ENCODE measurements around the gene ECEL1.
A peak's percentile ranks its signal among the peaks of the same experiment; 100 is the strongest.

ECEL1 gene

GRCh38 chr2:232487385-232488096 lies at the start of gene ECEL1:
TSS of gene ECEL1 (minus strand) at chr2:232487834. CDS start at chr2:232486653, 1,181 bp downstream.
- Histone ChIP-seq H2AFZ (ENCODE audit: low read depth, low read length, severe bottlenecking) (no peak within 1 kb of the TSS), H3K9me3 (ENCODE audit: insufficient read depth, low read length) (no peaks in the 10 kb centered on the region), H3K27me3 (ENCODE audit: low read length) (no peaks in the 10 kb centered on the region), H3K9ac (ENCODE audit: low read length) (no peak within 1 kb of the TSS), H3K36me3 (ENCODE audit: low read length) (no peaks in the 10 kb centered on the region), H3K27ac (ENCODE audit: low read depth, low read length) (no peak within 1 kb of the TSS), H3K4me3 (ENCODE audit: insufficient read depth, low read length, poor library complexity, severe bottlenecking) (no peak within 1 kb of the TSS), H4K20me1 (ENCODE audit: low read depth, low read length) (no peaks in the 10 kb centered on the region), H3F3A (ENCODE audit: insufficient read depth) (no peaks in the 10 kb centered on the region), H3K79me2 (ENCODE audit: insufficient read depth, low read length) (no peaks in the 10 kb centered on the region), H3K9me2 (replicated peaks; ENCODE audit: insufficient read depth, low read length) (no peaks in the 10 kb centered on the region), H3K4me2 (ENCODE audit: low read depth, low read length, poor library complexity, severe bottlenecking) (no peak within 1 kb of the TSS)
- TF ChIP-seq CTCF (IDR thresholded peaks at IDR 0.05; ENCODE audit: insufficient read depth, low read length, poor library complexity, severe bottlenecking) (no peak), EZH2phosphoT487 (conservative IDR thresholded peaks at IDR 0.05; ENCODE audit: low read length) (no peak)

GRCh38 chr2:232537079-232537478 lies 49.4 kb upstream of the ECEL1 start:
- no peak overlapping the region for H3K4me3 ChIP-seq (ENCODE audit: insufficient read depth, low read length, poor library complexity, severe bottlenecking)

GRCh38 chr2:232535761-232536530 lies 48.3 kb upstream of the ECEL1 start:
- H2AFZ ChIP-seq (ENCODE audit: low read depth, low read length, severe bottlenecking): no peak overlapping the region
- no peaks in the 10 kb centered on the region for H3K36me3 ChIP-seq (ENCODE audit: low read length)
- no peak overlapping the region for H3K4me3 ChIP-seq (ENCODE audit: insufficient read depth, low read length, poor library complexity, severe bottlenecking)
- H3K27me3 ChIP-seq (ENCODE audit: low read length): no peaks in the 10 kb centered on the region
- H3K9me2 ChIP-seq (replicated peaks; ENCODE audit: insufficient read depth, low read length): no peaks in the 10 kb centered on the region
- TF ChIP-seq CTCF (IDR thresholded peaks at IDR 0.05; ENCODE audit: insufficient read depth, low read length, poor library complexity, severe bottlenecking) (no peak), EZH2phosphoT487 (conservative IDR thresholded peaks at IDR 0.05; ENCODE audit: low read length) (no peak)
- no peak overlapping the region for H3K27ac ChIP-seq (ENCODE audit: low read depth, low read length)
- H3K79me2 ChIP-seq (ENCODE audit: insufficient read depth, low read length): no peaks in the 10 kb centered on the region
- no peak overlapping the region for H3K4me2 ChIP-seq (ENCODE audit: low read depth, low read length, poor library complexity, severe bottlenecking)
- no peaks in the 10 kb centered on the region for H4K20me1 ChIP-seq (ENCODE audit: low read depth, low read length)
- no peaks in the 10 kb centered on the region for H3K9me3 ChIP-seq (ENCODE audit: insufficient read depth, low read length)
- no peaks in the 10 kb centered on the region for H3F3A ChIP-seq (ENCODE audit: insufficient read depth)
- no peak overlapping the region for H3K9ac ChIP-seq (ENCODE audit: low read length)

More at GRCh38 chr2:232537079-232537478, 49.4 kb upstream of the ECEL1 start:
- H3K4me2 ChIP-seq (ENCODE audit: low read depth, low read length, poor library complexity, severe bottlenecking): no peak overlapping the region
- no peak overlapping the region for H2AFZ ChIP-seq (ENCODE audit: low read depth, low read length, severe bottlenecking)
- no peaks in the 10 kb centered on the region for H3F3A ChIP-seq (ENCODE audit: insufficient read depth)
- no peak overlapping the region for H3K9ac ChIP-seq (ENCODE audit: low read length)
- H3K36me3 ChIP-seq (ENCODE audit: low read length): no peaks in the 10 kb centered on the region
- no peak overlapping the region for H3K27ac ChIP-seq (ENCODE audit: low read depth, low read length)
- no peaks in the 10 kb centered on the region for H4K20me1 ChIP-seq (ENCODE audit: low read depth, low read length)
- no peaks in the 10 kb centered on the region for H3K9me3 ChIP-seq (ENCODE audit: insufficient read depth, low read length)
- H3K79me2 ChIP-seq (ENCODE audit: insufficient read depth, low read length): no peaks in the 10 kb centered on the region
- no peaks in the 10 kb centered on the region for H3K27me3 ChIP-seq (ENCODE audit: low read length)
- TF ChIP-seq EZH2phosphoT487 (conservative IDR thresholded peaks at IDR 0.05; ENCODE audit: low read length): no peak
- TF ChIP-seq CTCF (IDR thresholded peaks at IDR 0.05; ENCODE audit: insufficient read depth, low read length, poor library complexity, severe bottlenecking): peak; percentile 36
- no peaks in the 10 kb centered on the region for H3K9me2 ChIP-seq (replicated peaks; ENCODE audit: insufficient read depth, low read length)
